HG03159 (cell line): Measurements from ENCODE around the gene SLIT3.

ENCODE experiments used
- ATAC-seq: cut with Tn5 transposase; IDR thresholded peaks from one replicate; pipeline ENCODE4 v1.9.1; 2021; ENCODE audit warnings: mild to moderate bottlenecking, moderate library complexity; ENCODE audit not compliant: unreplicated experiment

SLIT3 gene

DNA sequence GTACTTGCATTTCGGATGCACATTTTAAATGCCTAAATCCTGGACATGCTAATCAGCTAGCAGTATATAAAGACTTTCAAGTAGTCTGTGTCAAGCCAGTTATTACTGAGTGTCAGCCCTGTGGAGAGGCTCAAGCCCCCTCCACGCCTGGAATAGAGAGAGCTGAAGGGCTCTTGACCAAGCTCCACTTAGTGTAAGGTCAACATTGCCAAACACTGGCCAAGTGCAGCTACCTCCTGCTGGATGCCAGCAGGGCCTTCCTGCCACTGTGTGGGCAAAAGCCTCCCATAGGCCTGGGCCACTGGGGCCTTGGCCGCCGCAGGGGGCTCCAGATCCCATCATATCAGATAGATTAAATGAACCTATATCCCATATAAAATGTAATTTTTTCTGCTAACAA lies 482.4 kb downstream of the SLIT3 start:
- ATAC-seq: no peak

GRCh38 chr5:168817591-168817990 lies 483.3 kb downstream of the SLIT3 start:
- ATAC-seq: no peak

DNA sequence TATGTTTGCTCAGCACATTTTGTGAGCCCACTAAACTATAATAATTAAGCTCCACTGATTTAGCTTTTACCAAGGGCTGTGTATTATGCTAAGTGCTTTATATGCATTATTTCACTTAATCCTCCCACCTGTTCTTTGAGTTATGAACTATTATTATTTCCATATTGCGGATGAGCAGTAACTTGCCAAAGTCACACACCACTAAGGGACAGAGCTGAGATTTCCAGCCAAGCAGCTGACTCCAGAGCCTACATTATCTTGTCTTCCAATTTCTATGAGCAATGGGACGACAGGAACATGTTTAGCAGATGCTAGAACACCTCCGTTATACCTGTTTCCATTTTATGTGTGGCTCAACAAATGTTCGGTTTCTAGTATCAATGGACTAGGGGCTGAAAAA lies 484.3 kb downstream of the SLIT3 start:
- ATAC-seq: no peak

- no peak for ATAC-seq
Observed at GRCh38 chr5:168813184-168813968, 487.6 kb downstream of the SLIT3 start.

- no peak for ATAC-seq
Observed at GRCh38 chr5:168810641-168811040, 490.3 kb downstream of the SLIT3 start.

GRCh38 chr5:168809218-168809617 lies 491.7 kb downstream of the SLIT3 start:
- ATAC-seq: no peak

- ATAC-seq: no peak
Observed at GRCh38 chr5:168808051-168808616, 492.8 kb downstream of the SLIT3 start.

DNA sequence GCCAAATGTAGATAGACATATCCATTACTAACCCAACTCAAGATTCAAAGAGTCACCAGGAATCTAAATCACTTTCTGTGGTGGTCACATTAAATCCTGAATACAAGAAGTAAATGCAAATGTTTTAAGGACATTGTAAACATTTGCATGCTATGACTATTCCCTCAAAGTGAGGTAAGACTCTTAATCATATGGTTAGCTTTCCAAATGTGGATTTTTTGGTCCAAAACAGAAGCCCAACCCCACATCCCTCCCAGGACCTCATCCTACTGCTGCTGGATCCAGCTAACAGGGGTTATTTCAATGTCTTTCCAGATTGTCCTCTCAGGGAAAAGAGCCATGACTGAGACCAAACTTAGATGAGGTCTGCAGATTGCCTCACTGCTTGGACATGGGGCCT lies 493.7 kb downstream of the SLIT3 start:
- ATAC-seq: no peak

DNA sequence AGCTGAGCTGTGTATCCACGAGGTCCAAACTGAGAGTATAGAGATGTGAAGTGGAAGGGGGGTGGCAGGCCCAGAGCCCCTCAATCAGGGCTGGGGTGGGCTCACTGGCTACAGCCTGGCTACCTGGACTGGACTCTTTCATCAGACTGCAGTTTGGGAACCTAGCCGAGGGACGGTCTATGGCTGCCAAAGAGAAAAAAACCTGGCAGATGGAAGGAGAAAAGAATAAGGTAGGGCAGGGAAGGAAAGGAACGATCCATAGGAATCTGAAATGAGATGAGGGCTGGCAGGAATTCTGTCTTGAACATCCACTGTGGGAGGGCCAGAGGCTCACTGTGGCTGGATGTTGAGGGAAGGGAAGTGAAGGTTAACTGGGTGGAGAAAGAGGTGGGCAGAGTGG lies 497.4 kb downstream of the SLIT3 start:
- no peak for ATAC-seq

DNA sequence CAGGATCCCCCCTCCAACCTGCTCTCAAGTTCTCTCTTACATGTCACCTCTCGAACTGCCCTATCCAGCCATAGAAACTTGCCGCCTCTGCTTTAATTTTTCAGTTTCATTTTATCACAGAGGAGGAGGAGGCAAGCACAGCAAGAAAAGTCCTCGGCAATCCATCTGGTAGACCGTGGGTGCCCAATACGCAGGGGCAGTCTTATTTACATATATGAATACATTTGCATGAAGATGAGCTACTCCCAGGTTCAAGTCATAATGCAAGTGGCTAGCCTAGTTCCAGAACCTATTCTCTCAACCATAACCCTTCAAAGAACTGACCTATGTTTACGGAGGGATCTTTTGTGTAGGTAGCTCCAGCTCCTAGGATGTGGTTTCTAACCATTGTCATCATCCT lies 498.6 kb downstream of the SLIT3 start:
- no peak for ATAC-seq

- no peak for ATAC-seq
Observed at GRCh38 chr5:168801567-168801966, 499.4 kb downstream of the SLIT3 start.

- no peak for ATAC-seq
Observed at GRCh38 chr5:168800701-168801100, 500.2 kb downstream of the SLIT3 start.

DNA sequence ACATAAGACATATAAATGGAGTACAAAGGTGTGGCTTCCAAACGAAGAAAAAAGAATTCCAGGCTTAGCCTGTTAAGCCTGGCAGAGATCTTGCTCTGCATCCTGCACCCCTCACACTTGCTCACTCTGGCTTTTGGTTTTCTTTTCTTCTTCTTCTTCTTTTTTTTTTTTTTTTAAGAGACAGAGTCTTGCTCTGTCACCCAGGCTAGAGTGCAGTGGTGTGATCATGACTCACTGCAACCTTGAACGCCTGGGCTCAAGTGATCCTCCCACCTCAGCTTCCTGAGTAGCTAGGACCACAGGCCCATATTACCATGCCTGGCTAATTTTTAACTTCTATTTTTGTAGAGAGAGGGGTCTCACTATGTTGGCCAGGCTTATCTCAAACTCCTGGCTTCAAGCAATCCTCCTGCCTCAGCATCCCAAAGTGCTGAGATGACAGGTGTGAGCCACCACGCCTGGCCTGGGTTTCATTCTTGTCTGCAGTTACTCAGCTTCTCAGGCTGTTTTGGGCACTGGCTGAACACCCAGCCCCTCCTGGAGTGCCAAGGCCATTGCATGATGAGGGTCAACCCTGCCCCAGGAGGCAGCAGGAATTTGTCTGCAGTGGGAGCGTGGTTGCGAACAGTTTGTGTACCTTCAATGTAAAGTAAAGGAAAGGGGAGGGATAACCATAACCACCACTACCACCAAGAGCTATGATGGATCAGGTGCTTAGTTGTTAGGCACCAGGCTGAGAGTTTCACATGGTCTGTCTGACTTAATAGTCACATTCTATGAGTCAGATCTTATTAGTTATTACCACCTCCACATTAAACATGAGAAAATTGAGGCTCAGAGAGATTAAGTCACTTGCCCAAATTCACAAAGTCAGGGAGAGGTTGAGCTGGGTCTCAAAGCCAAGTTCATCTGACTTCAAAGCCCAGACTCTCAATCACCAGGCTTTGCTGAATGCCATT lies 502.6 kb downstream of the SLIT3 start:
- no peak for ATAC-seq

GRCh38 chr5:168796593-168797580 lies 504.1 kb downstream of the SLIT3 start:
- no peak for ATAC-seq

DNA sequence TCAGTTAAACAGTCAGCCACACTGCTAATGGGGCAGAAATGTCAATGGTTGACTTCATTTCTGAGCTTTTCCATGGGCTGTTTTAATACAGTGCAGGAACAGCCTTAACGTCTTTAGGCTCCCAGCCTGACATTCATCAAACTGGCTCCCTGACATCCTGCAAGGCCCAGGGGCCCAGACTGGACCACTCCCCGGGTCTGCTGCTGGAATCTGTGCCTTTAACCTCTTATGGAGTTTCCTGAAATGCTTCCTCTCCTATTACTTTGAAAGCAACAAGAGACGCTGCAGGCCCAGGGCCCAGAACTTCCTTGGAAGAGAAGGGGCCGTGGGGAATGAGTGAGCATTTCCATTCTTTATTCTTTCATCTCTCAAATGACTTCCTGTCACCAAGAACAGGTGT lies 504.9 kb downstream of the SLIT3 start:
- no peak for ATAC-seq

GRCh38 chr5:168793841-168794837 lies 506.8 kb downstream of the SLIT3 start:
- ATAC-seq: no peak

GRCh38 chr5:168792678-168793077 lies 508.3 kb downstream of the SLIT3 start:
- ATAC-seq: no peak

- no peak for ATAC-seq
Observed at GRCh38 chr5:168790671-168791250, 510.2 kb downstream of the SLIT3 start.
